ENCODE data around the gene EHBP1. TPM values are rescaled to one million over a fixed set of nuclear protein-coding genes. Genes with fewer than 3 reads are reported as not detected.

Gene EHBP1
- total RNA-seq, 1 experiment from 2014 or later = 32.1 TPM

GRCh38 chr2:63064197-63064596, 358.7 kb downstream of the EHBP1 start:
- POLR2A ChIA-PET (ENCODE audit: low non-redundant PET) = interaction anchor here (0.6 kb wide), 1 partner anchor 99 kb away, joined by 3 read pairs; no protein-coding TSS in a partner anchor
- no peak for DNase-seq (ENCODE audit: low spot score)

GRCh38 chr2:63064661-63065060, 359.1 kb downstream of the EHBP1 start:
- intact Hi-C loops (cut with micrococcal nuclease; ENCODE audit: unreplicated experiment) = no loop called here
- H3K27me3 ChIP-seq (replicated peaks; ENCODE audit: insufficient read depth, low read depth, low read length, poor library complexity) = peaks cover 97% of the 10 kb centered on the region
- no peaks in the 10 kb centered on the region for H3K9me3 ChIP-seq (ENCODE audit: low read depth, low read length, poor library complexity, severe bottlenecking)
- ChIA-PET CTCF (no interaction called here), POLR2A (ENCODE audit: low non-redundant PET) (no interaction called here)
- DNase-seq (ENCODE audit: low spot score) = no peak
- TF ChIP-seq EZH2 (IDR thresholded peaks at IDR 0.05; ENCODE audit: borderline replicate concordance, low read depth, low read length, poor library complexity, severe bottlenecking) (no peak), CTCF (conservative IDR thresholded peaks at IDR 0.05; ENCODE audit: low read depth, low read length) (no peak)
- no peaks in the 10 kb centered on the region for H3K4me1 ChIP-seq (ENCODE audit: insufficient read depth, low read length, poor library complexity, severe bottlenecking)
- no peaks in the 10 kb centered on the region for H3K36me3 ChIP-seq (ENCODE audit: insufficient read depth, low read length, poor library complexity, severe bottlenecking)
- no peak overlapping the region for H3K4me3 ChIP-seq (ENCODE audit: low read depth, low read length, poor library complexity, severe bottlenecking)
- no TSS peak for BruUV-seq (replicated peaks)
- no peak overlapping the region for H3K27ac ChIP-seq (ENCODE audit: low read depth, low read length, poor library complexity, severe bottlenecking)

More at GRCh38 chr2:63064197-63064596, 358.7 kb downstream of the EHBP1 start:
- Histone ChIP-seq H3K27me3 (replicated peaks; ENCODE audit: insufficient read depth, low read depth, low read length, poor library complexity) (peaks cover 98% of the 10 kb centered on the region), H3K4me3 (ENCODE audit: low read depth, low read length, poor library complexity, severe bottlenecking) (no peak overlapping the region), H3K36me3 (ENCODE audit: insufficient read depth, low read length, poor library complexity, severe bottlenecking) (no peaks in the 10 kb centered on the region), H3K27ac (ENCODE audit: low read depth, low read length, poor library complexity, severe bottlenecking) (no peak overlapping the region), H3K9me3 (ENCODE audit: low read depth, low read length, poor library complexity, severe bottlenecking) (no peaks in the 10 kb centered on the region), H3K4me1 (ENCODE audit: insufficient read depth, low read length, poor library complexity, severe bottlenecking) (peaks cover 4% of the 10 kb centered on the region)
- no TSS peak for BruUV-seq (replicated peaks)
- CTCF ChIA-PET = no interaction called here
- TF ChIP-seq CTCF (conservative IDR thresholded peaks at IDR 0.05; ENCODE audit: low read depth, low read length) = no peak
- no peak for TF ChIP-seq EZH2 (IDR thresholded peaks at IDR 0.05; ENCODE audit: borderline replicate concordance, low read depth, low read length, poor library complexity, severe bottlenecking)
- intact Hi-C loops (cut with micrococcal nuclease; ENCODE audit: unreplicated experiment) = no loop called here

- H3K27ac ChIP-seq (ENCODE audit: low read depth, low read length, poor library complexity, severe bottlenecking) = no peak overlapping the region
- CTCF ChIA-PET = no interaction called here
These were observed 360.8 kb downstream of the EHBP1 start for GRCh38 chr2:63066265-63066664.

More at GRCh38 chr2:63066265-63066664, 360.8 kb downstream of the EHBP1 start:
- no peaks in the 10 kb centered on the region for H3K4me1 ChIP-seq (ENCODE audit: insufficient read depth, low read length, poor library complexity, severe bottlenecking)
- H3K36me3 ChIP-seq (ENCODE audit: insufficient read depth, low read length, poor library complexity, severe bottlenecking) = no peaks in the 10 kb centered on the region
- intact Hi-C loops (cut with micrococcal nuclease; ENCODE audit: unreplicated experiment) = no loop called here
- BruUV-seq (replicated peaks) = no TSS peak
- H3K27me3 ChIP-seq (replicated peaks; ENCODE audit: insufficient read depth, low read depth, low read length, poor library complexity) = peaks cover 82% of the 10 kb centered on the region
- DNase-seq (ENCODE audit: low spot score) = no peak
- POLR2A ChIA-PET (ENCODE audit: low non-redundant PET) = no interaction called here
- H3K9me3 ChIP-seq (ENCODE audit: low read depth, low read length, poor library complexity, severe bottlenecking) = no peaks in the 10 kb centered on the region
- H3K4me3 ChIP-seq (ENCODE audit: low read depth, low read length, poor library complexity, severe bottlenecking) = no peak overlapping the region
- TF ChIP-seq CTCF (conservative IDR thresholded peaks at IDR 0.05; ENCODE audit: low read depth, low read length) (no peak), EZH2 (IDR thresholded peaks at IDR 0.05; ENCODE audit: borderline replicate concordance, low read depth, low read length, poor library complexity, severe bottlenecking) (no peak)
